HG03439 (cell line): Measurements from ENCODE around the gene CARS1.

ENCODE experiments used
- ATAC-seq: cut with Tn5 transposase; IDR thresholded peaks from one replicate; pipeline ENCODE4 v1.9.1; 2021; ENCODE audit warnings: mild to moderate bottlenecking, moderate library complexity; ENCODE audit not compliant: unreplicated experiment

Gene CARS1

DNA sequence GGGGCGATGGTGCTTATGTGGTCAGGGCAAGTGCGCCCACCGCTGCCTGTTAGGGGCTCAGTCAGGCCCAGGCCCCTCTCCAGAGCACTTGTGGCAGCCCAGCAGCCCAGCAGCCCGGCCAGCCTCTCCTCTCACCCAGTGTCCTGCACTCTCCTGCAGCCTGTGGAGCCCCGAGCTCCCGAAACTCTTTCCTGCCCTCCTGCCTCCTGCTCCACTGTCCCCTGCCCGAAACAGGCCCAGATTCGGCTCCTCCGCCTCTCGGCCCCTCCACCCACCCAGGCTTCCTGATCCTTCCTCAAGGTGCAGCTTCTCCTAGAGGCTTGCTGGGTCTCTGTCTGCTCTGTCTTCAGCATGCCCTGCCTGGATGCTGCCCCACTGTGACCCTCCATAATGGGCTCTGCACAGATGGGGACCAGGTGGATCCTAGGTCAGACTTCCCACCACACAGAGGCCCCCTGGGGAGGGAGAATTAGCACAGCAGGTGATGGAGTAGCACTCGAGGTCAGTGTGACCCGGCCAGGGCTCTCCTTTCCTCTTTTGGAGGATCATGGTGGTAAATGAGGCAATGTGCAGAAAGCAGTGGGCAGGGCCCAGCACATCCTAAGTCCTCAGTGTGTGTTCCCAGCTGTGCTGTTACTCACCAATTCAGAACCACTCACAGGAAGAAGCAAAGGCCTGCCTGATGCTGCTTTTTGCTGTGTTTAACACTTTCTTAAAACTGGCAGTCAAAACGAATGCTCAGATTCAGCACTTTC lies 46.5 kb downstream of the CARS1 start:
- ATAC-seq, result no peak

DNA sequence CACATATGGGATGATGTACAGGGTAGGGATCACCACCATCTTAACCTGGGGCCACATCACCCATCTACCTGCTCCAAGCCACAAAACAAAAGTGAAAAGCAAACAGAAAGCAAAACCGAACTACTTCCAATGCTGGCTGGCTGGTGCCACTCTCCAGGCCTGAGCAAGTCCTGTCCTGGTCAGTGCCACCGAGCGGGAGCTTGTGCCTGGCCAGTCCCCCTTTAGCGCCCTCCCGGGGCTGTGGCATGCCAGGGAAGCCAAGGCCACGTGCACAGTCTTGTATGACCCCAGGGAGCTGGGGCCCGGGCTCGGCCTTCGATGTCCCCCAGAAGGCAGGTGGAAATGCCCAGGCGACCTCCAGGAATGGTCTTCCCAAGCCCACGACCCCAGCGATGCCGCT lies 47.2 kb downstream of the CARS1 start:
- no peak for ATAC-seq

DNA sequence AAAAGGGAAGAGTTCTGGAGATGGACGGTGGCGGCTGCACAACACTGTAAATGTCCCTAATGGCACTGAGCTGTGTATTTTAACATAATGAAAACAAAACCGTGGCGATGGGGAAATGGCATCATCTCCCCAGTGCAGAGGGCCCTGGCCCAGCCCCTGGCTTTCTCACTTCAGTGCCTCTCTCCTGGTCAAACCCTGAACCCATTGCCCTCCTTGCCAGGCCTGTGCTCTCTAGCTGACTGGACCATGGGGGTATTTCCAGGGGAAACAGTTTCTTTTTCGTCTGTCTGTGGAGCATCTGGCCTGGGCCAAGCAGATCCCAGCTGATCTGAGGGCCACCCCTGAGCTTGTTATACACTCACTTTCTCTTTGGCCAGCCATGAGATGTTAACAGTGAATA lies 47.7 kb downstream of the CARS1 start:
- ATAC-seq, result no peak

DNA sequence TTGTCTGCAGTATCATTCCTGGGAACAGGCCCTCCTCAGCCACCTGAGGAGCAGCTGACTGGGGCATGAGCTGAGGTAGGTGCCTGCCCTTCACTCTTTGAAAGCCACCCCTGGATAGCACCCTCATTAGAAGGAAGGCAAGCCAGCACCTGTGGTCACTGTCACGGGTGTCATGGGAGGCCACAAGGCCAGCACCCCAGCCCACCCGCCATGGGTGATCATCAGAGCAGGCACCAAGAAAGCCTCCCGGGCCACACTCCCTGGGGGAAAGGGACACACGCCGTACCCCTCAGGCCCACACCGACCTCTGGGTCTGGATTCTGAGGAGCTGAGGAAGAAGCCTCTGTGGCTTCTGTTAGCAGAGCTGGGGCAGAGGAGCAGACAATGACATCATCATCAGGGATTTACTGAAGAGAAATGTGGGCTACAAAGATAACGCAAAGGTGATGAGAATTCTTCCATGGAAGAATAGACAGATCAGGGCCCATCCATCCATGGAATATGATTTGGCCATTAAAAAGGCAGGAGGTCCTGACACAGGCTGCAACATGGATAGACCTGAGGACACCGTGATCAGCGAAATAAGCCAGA lies 48.4 kb downstream of the CARS1 start:
- ATAC-seq, result no peak

DNA sequence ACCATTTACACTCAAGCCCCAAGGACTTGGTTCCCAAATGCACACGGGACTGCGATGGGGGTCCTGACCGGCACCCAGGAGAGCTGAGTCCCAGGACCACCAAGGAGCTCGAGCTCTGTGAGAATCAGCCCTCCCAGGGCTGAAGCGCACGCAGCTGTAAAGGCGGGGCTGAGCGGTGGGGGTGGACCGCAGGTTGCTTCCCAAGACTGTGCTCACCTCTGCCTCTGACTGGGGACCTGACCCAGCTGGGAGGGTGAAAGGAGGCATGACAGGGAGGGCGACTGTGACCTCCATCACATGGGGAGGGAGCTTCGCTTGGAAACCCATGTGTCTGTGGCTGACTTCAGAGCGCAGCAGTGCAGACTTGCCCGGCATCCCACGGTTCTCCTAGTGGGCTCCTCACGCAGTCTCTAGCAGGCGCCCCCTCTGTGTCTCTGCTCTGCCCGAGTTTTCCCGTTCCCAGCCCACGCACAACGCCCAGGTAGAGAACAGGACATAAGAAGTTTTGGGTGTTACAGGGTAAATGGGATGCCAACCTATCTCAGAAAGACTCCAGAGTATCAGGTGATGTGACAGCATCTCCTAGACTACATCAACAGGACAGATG lies 49.7 kb downstream of the CARS1 start:
- ATAC-seq, result no peak

DNA sequence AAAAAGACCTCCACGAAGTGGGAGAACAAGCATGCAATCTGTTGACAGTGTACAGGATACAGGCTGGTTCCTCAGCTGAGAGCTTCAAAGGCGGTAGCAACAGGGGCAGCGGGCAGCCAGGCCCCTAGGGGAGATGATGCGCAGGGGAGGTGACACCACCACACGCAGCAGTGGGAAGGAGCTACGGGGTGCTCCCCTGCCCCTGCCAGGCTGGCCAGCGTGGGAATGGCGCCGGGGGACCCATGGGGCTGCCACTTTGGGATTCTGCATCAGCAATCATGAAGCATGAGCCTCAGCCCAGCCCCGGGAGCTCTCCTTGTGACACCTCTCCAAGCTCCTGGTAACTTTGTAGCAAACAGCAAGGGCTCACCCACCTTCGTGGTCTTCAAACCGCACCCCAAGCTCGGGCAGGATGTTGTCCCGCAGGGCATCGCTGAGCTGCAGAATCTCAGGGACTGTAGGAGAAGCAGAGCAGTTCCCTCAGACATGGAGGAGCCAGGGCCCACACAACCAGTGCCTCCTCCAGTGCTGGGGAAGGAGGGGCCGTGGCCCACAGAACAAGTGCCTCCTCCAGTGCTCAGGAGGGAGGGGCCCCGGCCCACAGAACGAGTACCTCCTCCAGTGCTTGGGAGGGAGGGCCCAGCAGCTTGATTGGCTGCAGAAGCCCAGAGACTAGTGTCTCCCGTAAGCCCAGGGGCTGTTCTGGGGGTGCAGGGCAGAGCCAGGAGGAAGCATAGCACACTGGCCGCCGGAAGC lies 50.5 kb downstream of the CARS1 start:
- ATAC-seq, result no peak

DNA sequence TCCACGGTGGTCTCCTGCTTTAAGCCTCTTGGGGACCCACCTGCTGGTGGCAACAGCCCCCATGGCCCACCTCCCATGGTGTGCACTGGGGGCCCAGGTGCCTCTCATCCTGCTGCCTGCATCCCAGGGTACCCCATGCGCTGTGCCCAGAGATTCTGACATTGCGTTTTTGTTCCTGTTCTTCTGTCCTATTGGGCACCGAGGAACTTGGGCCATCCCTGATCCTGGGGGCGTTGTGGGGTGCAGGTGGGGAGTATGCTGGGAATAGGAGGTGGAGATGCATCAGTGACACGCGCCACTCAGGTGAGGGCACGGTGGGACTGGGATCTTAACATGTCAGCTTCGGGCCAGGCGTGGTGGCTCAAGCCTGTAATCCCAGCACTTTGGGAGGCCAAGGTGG lies 52.7 kb downstream of the CARS1 start:
- ATAC-seq, result no peak

DNA sequence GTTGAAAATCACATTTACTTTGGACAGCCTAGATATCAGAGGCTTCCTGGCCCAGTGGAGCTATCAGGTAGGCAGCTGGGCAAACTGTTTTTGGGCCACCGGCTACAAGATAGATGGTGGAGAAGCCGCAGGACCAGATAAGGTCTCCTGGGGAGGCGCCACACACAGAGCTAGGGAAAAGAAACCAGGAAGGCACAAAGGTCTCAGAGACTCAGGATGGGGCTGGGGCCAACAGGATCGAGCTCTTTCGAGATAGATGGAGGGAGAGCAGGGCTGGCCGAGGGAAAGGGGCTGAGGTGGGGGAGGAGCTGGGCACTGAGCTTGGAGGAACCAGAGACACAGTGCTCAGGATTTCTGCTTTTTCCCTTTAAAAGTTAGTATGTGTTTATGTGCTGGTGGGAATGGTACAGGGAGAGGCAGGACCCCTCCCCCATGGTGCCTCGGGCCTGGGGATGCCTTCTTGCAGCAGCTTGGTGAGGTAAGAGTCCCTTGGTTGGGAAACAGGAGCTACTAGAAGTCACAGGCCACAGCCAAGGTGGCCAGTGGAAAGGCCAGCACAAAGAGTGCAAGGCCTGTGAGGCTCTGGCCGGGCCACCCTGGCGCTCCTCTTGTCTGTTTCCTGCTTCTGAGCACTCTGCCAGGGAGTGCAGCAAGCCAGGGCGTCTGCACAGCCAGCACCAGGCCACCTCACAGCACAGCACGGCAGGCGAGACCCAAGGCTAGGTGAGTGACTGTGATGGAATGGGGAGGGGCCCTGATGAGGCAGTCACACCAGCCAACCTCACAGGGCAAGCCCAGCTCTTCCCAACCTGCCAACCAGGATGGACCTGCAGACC lies 53.6 kb downstream of the CARS1 start:
- ATAC-seq, result no peak

DNA sequence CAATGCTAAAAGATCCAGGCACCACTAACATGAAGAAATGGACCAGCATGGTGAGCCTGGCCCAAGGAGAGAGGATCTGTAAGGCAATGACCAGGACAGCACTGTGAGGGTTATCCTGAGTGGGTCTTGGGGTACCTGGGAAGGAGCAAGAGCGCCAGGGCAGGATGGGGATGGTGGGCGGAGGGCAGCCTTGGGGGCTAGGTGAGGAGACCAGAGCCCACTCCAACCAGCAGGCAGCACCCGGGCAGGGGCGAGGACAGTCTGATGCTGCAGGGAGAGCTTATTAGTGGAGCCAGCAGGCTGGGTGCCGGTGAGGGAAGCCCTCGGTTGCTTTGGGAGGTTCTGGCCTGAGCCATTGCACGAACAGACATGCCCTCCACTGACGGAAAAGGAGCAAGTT lies 54.4 kb downstream of the CARS1 start:
- ATAC-seq, result no peak

DNA sequence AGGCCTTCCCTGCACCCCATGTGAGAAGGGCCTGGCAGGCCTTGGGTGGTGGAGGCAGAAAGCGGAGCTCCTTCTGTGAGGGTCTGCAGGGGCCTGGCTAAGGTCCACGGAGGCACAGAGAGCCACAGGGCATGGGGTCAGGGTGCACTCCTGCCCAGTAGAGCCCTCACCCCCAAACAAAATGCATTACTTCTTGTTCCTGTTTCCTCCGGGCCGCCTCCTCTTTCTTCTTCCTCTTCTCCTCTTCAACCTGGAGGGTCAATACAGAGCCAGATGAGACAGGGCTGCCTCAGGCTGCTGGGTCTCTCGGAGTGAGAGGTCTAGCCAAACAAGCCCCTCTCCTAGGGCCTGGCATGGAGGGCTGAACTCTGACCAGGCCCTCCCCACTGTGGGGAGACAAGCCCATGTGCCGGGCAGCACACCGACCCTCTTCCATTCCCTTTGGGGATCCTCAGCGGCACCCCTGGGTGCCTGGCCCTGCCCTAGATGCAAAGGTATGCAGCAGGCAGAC lies 54.8 kb downstream of the CARS1 start:
- ATAC-seq, result no peak

DNA sequence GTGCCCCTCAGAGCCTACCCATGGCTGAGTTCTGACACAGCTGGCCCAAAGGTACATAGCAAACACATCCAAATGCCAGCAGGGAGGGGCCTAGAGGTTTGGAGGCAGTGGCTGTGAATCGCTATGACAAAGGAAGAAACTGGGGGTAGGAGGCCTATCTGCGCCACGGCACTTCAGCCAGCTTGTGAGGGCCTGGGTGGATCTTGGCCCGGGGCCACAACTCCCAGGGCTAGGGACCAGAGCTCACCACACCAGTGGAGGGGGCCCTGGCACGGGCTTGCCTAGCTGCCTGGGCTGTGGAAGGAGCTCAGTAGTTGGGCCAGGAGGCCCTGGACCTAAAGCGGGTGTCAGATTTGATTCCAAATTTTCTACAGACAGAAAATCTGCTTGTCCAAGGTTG lies 55.7 kb downstream of the CARS1 start:
- ATAC-seq, result no peak

DNA sequence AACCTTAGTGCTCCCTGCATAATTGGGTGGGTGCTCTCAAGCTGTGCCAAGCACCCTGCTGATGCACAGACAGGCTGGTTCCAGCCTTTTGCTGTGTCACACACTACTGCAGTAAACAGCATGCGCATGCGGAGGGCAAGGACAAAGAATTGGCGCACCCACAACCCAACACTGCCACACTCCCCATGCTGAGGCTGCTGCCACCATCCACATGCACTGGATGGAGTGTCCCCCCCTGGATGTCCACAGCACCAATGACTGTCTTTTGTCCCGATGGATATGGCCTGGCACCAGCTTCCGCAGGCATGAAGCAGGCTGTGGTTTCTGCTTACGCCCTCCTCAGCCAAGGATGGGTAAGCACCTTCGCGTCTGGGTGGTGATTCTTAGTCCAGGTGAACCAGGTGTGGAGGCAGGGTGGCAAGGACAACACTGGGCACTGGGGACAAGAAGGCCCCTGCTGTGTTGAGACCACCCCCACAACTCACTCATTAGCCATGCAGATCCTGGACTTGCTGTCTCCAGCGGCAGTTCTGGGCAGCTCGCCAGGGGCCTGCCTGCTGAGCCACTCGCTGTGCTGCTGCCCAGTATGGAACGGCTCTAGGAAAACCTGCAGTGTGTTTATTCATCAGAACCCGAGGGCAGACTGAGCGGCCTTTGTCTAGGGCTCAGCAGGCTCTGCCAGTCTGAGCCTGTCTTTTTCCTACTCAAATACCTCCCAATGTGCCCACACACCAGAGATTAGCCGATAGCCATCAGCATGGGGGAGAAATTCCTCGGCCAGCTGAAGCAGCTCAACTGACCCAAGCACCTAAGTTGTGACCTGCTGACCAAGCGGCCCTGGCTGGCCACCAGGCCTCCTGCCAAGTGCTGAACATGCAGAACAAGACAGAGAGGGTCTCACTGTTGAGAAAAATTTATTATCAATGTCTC lies 56.9 kb downstream of the CARS1 start:
- ATAC-seq, result no peak

DNA sequence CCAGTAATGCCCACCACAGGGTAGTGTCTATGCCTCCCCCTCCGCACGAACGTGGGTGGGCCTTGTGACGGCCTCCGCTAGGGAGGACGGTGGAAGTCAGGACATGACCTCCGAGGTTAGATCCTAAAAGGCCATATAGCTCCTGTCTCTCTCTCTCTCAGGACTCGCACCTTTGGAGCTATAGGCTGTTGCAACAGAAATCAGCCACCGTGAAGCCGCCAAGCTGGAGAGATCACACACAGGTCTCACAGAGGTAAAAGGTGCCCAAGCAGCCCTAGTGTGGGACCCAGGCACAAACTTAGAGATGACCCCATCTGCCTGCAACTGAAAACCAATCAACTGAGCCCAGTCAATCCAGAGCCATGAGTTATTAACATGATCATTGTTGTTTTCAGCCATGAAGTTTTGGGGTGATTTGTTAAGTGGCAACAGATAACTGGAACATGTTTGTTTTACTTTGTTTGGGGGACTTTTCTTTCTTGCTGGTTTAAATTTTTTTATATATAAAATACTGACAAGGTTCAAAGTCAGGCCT lies 57.7 kb downstream of the CARS1 start:
- ATAC-seq, result no peak

DNA sequence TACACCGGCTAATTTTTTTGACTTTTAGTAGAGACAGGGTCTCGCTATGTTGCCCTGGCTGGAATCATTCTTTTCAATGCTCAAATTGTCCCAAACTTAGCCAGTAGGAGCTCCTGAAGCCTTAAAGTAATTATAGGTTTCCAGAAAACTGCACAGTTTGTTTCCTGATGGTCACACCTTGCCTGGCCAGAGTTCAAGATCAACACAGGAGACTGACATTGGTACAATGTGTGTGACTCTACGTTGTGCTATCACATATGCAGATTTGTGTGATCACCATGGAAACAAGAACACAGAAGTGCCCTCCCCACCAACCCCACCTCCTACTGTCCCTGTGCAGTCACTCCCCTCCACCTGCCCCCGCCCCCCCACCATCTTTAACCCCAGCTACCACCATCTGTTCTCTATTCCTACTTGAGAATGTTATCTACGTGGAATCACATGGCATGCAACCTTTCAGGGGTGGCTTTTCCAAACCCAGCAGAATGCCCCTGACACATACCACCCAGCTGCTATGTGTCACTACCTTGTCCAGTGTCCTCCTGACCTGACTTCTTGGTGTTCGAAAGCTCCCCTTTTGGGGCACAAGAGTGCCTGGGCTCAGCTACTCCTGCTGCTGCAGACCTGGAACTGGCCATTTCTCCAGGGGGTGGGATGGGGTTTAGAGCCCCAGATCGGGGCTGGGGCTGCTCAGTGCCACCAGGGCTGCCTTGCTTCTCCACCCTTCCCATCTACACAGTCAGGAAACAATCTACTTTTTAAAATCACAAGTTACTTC lies 59.0 kb downstream of the CARS1 start:
- ATAC-seq, result no peak

DNA sequence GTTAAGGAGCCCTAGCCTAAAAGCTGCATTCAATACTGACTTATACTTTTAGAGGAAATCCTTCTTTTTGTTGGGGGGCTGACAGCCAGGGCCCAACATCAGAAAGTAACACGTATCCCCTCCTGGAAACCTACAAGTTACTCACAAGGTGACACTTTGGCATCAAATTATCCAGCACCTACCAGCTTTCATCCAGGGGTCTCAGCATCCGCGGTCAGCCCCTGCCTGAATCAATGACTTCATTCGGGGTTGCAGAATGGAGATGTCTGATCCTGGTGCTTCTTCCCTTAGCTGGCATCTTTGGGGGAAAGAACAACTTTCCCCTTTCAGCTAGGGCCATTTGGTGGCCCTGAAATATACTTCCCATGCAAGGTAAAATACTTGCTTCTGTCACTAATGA lies 59.8 kb downstream of the CARS1 start:
- ATAC-seq, result no peak

DNA sequence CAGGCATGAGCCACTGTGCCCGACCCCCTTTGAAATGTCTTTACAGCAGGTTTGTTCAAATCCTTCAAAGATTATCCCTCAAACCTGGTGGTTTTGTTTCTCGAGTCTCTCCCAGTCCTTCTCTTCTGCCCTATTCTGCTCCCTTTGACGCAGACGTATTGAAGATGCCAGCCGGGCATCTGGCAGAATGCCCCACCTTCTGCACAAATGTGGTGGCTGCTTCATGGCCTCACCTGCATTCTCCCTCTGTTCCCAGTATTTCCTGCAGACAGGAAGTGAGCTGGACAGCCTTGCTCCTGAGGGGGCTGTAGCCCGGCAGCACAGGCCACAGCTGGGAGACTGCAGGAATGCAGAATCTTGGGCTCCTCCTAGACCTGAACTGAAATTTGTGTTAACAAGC lies 60.2 kb downstream of the CARS1 start:
- ATAC-seq, result no peak

DNA sequence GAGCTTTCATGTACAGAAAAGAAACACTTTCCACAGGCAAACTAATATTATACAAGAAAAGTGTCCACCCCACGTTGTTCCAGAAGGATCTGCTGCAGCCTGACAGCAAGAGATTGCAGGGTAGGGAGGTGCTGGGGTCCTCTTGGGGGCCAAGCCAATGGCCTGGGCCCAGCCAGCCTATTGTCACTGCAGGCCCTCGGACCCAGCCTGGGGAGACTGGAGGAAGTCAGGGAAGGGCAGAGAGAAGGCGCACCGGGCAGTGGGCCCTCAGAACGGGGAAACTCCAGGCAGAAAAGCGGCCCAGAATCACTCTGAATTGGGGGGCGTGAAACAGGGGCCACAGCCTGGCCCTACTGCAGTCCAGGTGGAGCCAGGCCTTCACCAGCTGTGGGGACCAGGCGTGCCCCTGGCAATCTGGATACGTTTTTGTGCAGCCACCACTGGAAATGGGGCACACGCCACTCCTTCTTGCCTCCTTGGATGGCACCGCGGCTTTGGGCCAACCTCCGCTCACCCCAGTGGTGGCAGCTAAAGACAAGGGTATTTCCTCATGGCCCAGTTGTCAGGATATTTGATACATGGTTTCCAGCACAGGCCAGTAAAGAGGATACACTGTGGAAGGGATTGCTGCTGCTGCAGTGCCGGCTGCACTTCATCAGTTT lies 61.2 kb downstream of the CARS1 start:
- no peak for ATAC-seq

DNA sequence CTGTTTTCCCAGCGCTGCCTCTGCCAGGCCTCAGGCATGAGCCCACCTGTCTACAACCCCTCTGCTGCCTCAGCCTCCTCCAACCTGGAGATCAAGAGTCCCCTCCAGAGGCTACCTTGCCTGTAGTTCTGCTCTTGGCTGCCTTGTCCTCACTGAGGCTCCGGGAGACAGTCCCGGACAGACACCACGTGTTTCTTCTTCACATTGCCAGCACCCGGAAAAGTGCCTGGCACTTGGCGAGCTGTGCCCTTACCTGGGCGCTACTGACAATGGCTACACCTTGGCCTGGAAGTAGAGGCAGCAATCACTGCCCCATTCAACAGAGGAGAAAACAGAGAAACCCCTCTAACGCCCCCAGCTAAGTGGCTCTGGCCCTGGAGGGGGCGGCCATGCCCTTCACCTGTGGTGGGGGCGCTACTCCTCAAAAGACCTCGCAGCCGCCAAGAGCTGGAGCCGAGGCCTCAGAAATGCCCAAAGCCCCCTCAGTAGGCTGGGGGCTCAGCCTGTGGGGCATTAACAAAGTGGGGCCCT lies 62.1 kb downstream of the CARS1 start:
- no peak for ATAC-seq
